ENCODE results near the gene TTI1.

DNA sequence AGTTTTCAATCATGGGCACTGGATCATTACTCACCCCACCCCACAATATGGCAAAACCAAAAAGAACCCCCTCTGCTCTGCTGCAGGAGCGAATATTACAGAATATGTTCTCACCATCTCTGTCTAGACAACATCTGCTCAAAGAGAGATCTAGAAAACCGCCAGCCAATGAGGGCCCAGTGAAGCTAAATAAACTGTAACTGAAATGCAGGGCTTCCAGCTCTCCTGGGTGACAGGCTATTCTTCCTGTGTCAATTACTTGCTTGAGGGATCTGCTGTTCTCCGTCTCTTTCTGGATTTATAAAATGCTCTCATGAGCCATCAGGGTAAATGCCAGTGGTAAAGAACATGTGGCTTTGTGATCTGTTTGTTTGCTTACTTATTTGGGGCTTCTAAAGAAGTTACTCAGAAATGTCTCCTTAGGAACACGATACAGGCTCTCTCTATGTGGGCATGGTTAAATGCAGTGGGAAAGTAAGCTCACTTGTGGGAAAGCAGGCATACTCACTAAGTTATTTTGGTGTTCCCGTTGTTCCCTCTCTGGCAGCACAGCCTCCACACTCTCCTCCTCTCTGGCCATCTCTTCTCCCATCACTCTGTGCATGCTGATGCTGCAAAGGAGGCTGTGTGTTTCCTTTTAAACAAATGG, 44.8 kb downstream of the TTI1 start:
- TF ChIP-seq, protein P1, sequence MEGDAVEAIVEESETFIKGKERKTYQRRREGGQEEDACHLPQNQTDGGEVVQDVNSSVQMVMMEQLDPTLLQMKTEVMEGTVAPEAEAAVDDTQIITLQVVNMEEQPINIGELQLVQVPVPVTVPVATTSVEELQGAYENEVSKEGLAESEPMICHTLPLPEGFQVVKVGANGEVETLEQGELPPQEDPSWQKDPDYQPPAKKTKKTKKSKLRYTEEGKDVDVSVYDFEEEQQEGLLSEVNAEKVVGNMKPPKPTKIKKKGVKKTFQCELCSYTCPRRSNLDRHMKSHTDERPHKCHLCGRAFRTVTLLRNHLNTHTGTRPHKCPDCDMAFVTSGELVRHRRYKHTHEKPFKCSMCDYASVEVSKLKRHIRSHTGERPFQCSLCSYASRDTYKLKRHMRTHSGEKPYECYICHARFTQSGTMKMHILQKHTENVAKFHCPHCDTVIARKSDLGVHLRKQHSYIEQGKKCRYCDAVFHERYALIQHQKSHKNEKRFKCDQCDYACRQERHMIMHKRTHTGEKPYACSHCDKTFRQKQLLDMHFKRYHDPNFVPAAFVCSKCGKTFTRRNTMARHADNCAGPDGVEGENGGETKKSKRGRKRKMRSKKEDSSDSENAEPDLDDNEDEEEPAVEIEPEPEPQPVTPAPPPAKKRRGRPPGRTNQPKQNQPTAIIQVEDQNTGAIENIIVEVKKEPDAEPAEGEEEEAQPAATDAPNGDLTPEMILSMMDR (IDR thresholded peaks at IDR 0.05), result no peak
- no peak for TF ChIP-seq SIN3A (IDR thresholded peaks at IDR 0.05; ENCODE audit: borderline replicate concordance, insufficient read depth, low read depth, low read length)
- TF ChIP-seq POLR2AphosphoS5 (IDR thresholded peaks at IDR 0.05; ENCODE audit: low read depth, low read length), result no peak
- TF ChIP-seq, protein P2, sequence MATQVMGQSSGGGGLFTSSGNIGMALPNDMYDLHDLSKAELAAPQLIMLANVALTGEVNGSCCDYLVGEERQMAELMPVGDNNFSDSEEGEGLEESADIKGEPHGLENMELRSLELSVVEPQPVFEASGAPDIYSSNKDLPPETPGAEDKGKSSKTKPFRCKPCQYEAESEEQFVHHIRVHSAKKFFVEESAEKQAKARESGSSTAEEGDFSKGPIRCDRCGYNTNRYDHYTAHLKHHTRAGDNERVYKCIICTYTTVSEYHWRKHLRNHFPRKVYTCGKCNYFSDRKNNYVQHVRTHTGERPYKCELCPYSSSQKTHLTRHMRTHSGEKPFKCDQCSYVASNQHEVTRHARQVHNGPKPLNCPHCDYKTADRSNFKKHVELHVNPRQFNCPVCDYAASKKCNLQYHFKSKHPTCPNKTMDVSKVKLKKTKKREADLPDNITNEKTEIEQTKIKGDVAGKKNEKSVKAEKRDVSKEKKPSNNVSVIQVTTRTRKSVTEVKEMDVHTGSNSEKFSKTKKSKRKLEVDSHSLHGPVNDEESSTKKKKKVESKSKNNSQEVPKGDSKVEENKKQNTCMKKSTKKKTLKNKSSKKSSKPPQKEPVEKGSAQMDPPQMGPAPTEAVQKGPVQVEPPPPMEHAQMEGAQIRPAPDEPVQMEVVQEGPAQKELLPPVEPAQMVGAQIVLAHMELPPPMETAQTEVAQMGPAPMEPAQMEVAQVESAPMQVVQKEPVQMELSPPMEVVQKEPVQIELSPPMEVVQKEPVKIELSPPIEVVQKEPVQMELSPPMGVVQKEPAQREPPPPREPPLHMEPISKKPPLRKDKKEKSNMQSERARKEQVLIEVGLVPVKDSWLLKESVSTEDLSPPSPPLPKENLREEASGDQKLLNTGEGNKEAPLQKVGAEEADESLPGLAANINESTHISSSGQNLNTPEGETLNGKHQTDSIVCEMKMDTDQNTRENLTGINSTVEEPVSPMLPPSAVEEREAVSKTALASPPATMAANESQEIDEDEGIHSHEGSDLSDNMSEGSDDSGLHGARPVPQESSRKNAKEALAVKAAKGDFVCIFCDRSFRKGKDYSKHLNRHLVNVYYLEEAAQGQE (IDR thresholded peaks at IDR 0.05; ENCODE audit: insufficient read depth in 1 of 2, low read depth in 2 of 2, low read length in 1 of 2), result no peak
- no peak for TF ChIP-seq TCF7L2 (IDR thresholded peaks at IDR 0.05; ENCODE audit: low read depth, low read length)

All from Panc1 (cell line).